Nephron progenitor cell (in vitro differentiated cells): ENCODE measurements around the gene ENTPD8.

Source experiments
- DNase-seq: peaks from one replicate; pipeline ENCODE4 v3.0.0; 2021
- H3K27ac Mint-ChIP-seq: 2 replicates; pipeline ENCODE4 v1.8.0; 2021; ENCODE audit warnings: mild to moderate bottlenecking, moderate library complexity, mixed read lengths
- H3K27me3 Mint-ChIP-seq: 2 replicates; pipeline ENCODE4 v1.8.0; 2021; ENCODE audit warnings: mild to moderate bottlenecking, low read depth, mixed read lengths; ENCODE audit not compliant: poor library complexity
- H3K36me3 Mint-ChIP-seq: 2 replicates; pipeline ENCODE4 v1.8.0; 2021; ENCODE audit warnings: low read depth, mixed read lengths
- H3K4me1 Mint-ChIP-seq: 2 replicates; pipeline ENCODE4 v1.8.0; 2021; ENCODE audit warnings: mixed read lengths
- H3K4me3 Mint-ChIP-seq: 2 replicates; pipeline ENCODE4 v1.8.0; 2021; ENCODE audit warnings: mild to moderate bottlenecking, moderate library complexity, mixed read lengths
- H3K9me3 Mint-ChIP-seq: 2 replicates; pipeline ENCODE4 v1.8.0; 2021; ENCODE audit warnings: mild to moderate bottlenecking, moderate library complexity, mixed read lengths
- TF ChIP-seq, protein P1 (sequence below): fragments of 200-600 bp; sonication (generic); IDR thresholded peaks from 2 replicates; pipeline ENCODE4 v1.5.0; 2021; ENCODE audit warnings: antibody characterized with exemption

ENTPD8 gene

DNA sequence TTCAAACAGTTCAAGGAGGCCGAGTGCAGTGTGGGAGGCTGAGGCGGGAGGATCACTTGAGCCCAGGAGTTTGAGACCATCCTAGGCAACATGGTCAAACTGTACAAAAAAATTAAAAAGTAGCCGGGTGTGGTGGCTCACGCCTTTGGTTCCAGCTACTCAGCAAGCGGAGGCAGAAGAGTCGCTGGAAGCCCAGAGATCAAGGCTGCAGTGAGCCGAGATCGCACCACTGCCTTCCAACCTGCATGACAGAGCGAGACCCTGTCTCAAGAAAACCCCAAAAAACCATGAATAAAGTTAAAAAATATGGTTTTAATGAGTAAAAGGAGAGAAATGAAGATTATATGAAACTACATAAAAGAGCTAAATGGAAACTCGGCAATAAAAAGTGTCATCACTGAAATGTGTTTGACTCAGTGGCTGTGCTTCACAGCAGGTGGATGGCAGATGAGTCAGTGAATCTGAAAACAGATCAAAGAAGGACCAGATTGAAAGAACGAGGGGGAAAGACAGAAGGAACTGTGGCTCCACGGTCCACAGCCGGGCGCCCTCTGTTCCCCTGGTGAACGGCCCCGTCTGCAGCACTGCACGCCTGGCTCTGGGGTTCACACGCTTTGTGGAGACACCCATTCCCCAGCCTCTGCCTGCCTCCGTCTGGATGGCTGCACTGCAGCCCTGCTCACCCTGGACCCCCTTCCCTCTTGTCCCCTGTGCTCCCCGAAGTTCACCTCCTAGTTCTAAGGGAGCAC, 43.3 kb downstream of the ENTPD8 start:
- DNase-seq = no peak
- H3K27ac Mint-ChIP-seq = no peak overlapping the region
- H3K9me3 Mint-ChIP-seq = peaks cover 50% of the 10 kb centered on the region
- no peak overlapping the region for H3K4me3 Mint-ChIP-seq
- TF ChIP-seq, protein P1, sequence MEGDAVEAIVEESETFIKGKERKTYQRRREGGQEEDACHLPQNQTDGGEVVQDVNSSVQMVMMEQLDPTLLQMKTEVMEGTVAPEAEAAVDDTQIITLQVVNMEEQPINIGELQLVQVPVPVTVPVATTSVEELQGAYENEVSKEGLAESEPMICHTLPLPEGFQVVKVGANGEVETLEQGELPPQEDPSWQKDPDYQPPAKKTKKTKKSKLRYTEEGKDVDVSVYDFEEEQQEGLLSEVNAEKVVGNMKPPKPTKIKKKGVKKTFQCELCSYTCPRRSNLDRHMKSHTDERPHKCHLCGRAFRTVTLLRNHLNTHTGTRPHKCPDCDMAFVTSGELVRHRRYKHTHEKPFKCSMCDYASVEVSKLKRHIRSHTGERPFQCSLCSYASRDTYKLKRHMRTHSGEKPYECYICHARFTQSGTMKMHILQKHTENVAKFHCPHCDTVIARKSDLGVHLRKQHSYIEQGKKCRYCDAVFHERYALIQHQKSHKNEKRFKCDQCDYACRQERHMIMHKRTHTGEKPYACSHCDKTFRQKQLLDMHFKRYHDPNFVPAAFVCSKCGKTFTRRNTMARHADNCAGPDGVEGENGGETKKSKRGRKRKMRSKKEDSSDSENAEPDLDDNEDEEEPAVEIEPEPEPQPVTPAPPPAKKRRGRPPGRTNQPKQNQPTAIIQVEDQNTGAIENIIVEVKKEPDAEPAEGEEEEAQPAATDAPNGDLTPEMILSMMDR = no peak
- peaks cover 46% of the 10 kb centered on the region for H3K36me3 Mint-ChIP-seq
- no peaks in the 10 kb centered on the region for H3K27me3 Mint-ChIP-seq
- peaks cover 19% of the 10 kb centered on the region for H3K4me1 Mint-ChIP-seq

DNA sequence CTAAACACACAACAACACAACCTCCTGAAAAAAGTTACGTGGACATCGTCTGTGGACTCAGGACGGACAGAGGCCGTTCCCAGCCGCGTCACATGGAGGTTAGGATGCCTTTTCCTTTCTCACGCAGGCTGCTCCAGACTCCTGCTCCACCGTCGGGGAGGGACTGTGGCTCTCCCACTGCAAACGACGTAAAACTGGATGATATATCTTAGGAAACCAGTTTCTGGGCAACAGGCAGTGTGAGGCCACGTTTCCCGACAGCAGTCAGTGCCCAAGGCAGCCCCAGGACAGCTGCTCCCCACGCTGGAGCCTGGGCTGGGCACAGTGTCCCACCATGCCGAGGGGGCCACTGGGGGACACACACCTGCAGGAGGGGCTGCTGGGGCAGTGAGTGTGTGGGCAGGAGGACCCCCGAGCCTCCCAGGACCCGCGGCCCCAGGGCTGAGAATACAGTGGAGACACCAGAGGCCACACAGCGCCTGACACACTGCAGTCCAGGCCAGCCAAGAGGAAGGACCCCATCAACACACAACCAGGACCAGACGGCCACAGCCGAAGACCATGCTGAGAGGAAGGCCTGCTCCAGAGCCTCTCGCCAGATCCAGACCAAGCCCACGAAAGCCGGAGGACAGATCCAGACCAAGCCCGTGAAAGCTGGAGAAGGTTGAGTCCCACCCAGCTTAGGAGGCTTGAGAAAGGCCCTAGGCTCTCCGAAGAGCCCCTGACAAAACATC, 44.4 kb downstream of the ENTPD8 start:
- TF ChIP-seq, protein P1 = no peak
- H3K4me3 Mint-ChIP-seq = no peak overlapping the region
- peaks cover 12% of the 10 kb centered on the region for H3K4me1 Mint-ChIP-seq
- H3K9me3 Mint-ChIP-seq = peaks cover 40% of the 10 kb centered on the region
- peaks cover 35% of the 10 kb centered on the region for H3K36me3 Mint-ChIP-seq
- no peak for DNase-seq
- H3K27ac Mint-ChIP-seq = peak overlapping the region; percentile 39
- peaks cover 3% of the 10 kb centered on the region for H3K27me3 Mint-ChIP-seq

- Mint-ChIP-seq H3K4me1 (peaks cover 12% of the 10 kb centered on the region), H3K4me3 (no peak overlapping the region), H3K27me3 (peaks cover 3% of the 10 kb centered on the region), H3K36me3 (peaks cover 30% of the 10 kb centered on the region), H3K27ac (peak overlapping the region; percentile 39), H3K9me3 (peaks cover 34% of the 10 kb centered on the region)
- DNase-seq = no peak
- TF ChIP-seq, protein P1 = no peak
These were observed 44.9 kb downstream of the ENTPD8 start for GRCh38 chr9:137396227-137396626.

- H3K4me3 Mint-ChIP-seq = no peak overlapping the region
- peaks cover 3% of the 10 kb centered on the region for H3K27me3 Mint-ChIP-seq
- DNase-seq = no peak
- H3K27ac Mint-ChIP-seq = no peak overlapping the region
- H3K9me3 Mint-ChIP-seq = peaks cover 33% of the 10 kb centered on the region
- peaks cover 12% of the 10 kb centered on the region for H3K4me1 Mint-ChIP-seq
- H3K36me3 Mint-ChIP-seq = peaks cover 30% of the 10 kb centered on the region
- TF ChIP-seq, protein P1 = no peak
These were observed 45.5 kb downstream of the ENTPD8 start for GRCh38 chr9:137395666-137396010.

- peaks cover 28% of the 10 kb centered on the region for H3K9me3 Mint-ChIP-seq
- H3K4me1 Mint-ChIP-seq = peaks cover 13% of the 10 kb centered on the region
- DNase-seq = no peak
- TF ChIP-seq, protein P1 = no peak
- no peak overlapping the region for H3K4me3 Mint-ChIP-seq
- H3K36me3 Mint-ChIP-seq = peaks cover 26% of the 10 kb centered on the region
- H3K27ac Mint-ChIP-seq = no peak overlapping the region
- H3K27me3 Mint-ChIP-seq = peaks cover 3% of the 10 kb centered on the region
These were observed 46.1 kb downstream of the ENTPD8 start for GRCh38 chr9:137394866-137395665.
